Activated naive CD4-positive, alpha-beta T cell treated with anti-CD3 and anti-CD28 coated beads, Interleukin-2, amount 10 ng/mL, durations not matched to agents 5 hours and 36 hours (primary cell): ENCODE measurements around the gene KRTAP4-11. TPM values are rescaled to one million over a fixed set of nuclear protein-coding genes. Genes with fewer than 3 reads are reported as not detected.

ENCODE experiments used
- total RNA-seq, 2 experiments: library from RNA; stranded (reverse); gene quantifications; one replicate each; pipeline ENCODE4 v1.2.3, GENCODE V29; 2021

Gene KRTAP4-11
- not detected for total RNA-seq

DNA sequence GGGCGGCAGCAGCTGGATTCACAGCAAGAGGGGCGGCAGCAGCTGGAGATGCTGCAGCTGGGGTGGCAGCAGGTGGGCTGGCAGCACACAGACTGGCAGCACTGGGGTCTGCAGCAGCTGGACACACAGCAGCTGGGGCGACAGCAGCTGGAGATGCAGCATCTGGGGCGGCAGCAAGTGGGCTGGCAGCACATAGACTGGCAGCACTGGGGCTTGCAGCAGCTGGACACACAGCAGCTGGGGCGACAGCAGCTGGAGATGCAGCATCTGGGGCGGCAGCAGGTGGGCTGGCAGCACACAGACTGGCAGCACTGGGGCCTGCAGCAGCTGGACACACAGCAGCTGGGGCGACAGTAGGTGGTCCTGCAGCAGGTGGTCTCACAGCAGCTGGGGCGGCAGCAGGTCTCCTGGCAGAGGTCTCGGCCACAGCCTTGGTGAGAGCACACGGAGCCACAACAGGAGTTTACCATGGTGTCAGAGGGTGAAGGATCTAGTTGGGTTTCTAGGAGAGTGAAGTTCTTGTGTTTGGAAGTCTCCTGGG lies at the start of gene KRTAP4-11:
Gene KRTAP4-11 (minus strand): TSS at position 528 of the 541 bp plus-strand sequence. CDS start 58 bp downstream, at position 470.

GRCh38 chr17:41160648-41161047 lies 42.5 kb upstream of the KRTAP4-11 start, which contains the start of gene KRTAP4-4:
KRTAP4-4 (minus strand) TSS chr17:41160748; CDS start chr17:41160691, 57 bp downstream.

DNA sequence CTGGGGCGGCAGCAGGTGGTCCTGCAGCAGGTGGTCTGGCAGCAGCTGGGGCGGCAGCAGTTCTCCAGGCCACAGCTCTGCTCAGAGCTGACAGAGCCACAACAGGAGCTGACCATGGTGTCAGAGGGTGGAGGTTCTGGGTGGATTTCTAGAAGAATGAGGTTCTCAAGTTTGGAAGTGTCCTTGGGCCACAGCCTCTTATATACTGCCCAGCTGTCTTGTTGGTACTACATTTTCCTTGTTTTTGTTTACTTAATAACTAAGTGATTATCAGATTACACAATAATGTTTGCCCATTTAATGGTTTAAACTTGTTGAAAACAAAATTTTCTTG lies 31.4 kb upstream of the KRTAP4-11 start, which contains the start of gene KRTAP4-5:
Gene KRTAP4-5 (minus strand): TSS at position 174 of the 334 bp plus-strand sequence. CDS start 58 bp downstream, at position 116.

GRCh38 chr17:41140360-41141131 lies 22.4 kb upstream of the KRTAP4-11 start, which contains the start of gene KRTAP4-6:
KRTAP4-6 (minus strand) TSS chr17:41140544; CDS start chr17:41140487, 57 bp downstream.

DNA sequence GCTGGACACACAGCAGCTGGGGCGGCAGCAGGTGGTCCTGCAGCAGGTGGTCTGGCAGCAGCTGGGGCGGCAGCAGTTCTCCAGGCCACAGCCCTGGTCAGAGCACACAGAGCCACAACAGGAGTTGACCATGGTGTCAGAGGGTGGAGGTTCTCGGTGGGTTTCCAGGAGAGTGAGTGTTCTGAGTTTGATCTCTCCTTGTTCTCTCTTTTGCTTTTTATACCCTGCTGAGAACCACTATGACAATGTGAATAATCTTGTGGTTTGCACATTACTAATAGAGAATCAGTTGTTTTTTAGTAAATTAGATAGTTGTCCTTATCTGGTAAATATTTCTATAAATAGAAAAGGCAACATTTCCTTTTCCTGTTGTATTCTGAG lies 5.8 kb upstream of the KRTAP4-11 start, which contains the start of gene KRTAP4-12:
Gene KRTAP4-12 (minus strand): TSS at position 192 of the 381 bp plus-strand sequence. CDS start 60 bp downstream, at position 132.

DNA sequence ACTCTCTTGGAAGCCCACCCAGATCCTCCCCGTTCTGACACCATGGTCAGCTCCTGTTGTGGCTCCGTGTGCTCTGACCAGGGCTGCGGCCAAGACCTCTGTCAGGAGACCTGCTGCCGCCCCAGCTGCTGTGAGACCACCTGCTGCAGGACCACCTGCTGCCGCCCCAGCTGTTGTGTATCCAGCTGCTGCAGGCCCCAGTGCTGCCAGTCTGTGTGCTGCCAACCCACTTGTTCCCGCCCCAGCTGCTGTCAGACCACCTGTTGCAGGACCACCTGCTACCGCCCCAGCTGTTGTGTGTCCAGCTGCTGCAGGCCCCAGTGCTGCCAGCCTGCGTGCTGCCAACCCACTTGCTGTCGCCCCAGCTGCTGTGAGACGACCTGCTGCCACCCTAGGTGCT lies 12.8 kb downstream of the KRTAP4-11 start, which contains the start of gene KRTAP4-9:
Gene KRTAP4-9 (plus strand): TSS at position 43 of the 400 bp plus-strand sequence. CDS start 0 bp downstream, at position 43.

GRCh38 chr17:41101586-41102259 lies 16.4 kb downstream of the KRTAP4-11 start, which contains the start of gene KRTAP4-16:
KRTAP4-16 (minus strand) TSS chr17:41102209; CDS start chr17:41102209, 0 bp downstream.

DNA sequence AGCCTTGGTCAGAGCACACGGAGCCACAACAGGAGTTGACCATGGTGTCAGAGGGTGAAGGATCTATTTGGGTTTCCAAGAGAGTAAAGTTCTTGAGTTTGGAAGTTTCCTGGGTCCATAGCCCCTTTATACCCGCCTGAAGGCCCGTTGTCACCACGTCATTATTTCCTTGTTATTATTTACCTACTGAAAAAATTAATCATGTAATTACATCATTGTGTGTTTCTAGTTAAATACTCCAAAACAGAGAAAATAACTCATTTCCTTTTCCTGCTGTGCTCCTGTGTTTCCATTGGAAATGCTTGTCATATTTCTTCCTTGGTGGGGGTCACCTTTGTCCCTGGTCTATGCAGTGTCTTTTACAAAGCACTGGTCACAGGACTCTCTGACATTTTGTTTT lies 20.1 kb downstream of the KRTAP4-11 start, which contains the start of gene KRTAP4-8:
Gene KRTAP4-8 (minus strand): TSS at position 101 of the 400 bp plus-strand sequence. CDS start 58 bp downstream, at position 43.

GRCh38 chr17:41084100-41084856 lies 33.9 kb downstream of the KRTAP4-11 start, which contains the start of gene KRTAP4-7:
KRTAP4-7 (plus strand) TSS chr17:41084150; CDS start chr17:41084207, 57 bp downstream.

Other genes with a start within 250 kb of the KRTAP4-11 start
- gene KRT20, start 233.1 kb downstream of the KRTAP4-11 start, total RNA-seq = not detected
- gene KRT23, start 180.7 kb downstream of the KRTAP4-11 start, total RNA-seq = not detected
- not detected for gene KRT39, start 151.4 kb downstream of the KRTAP4-11 start, total RNA-seq
- gene KRT40, start 134.0 kb downstream of the KRTAP4-11 start, total RNA-seq = not detected
- not detected for gene KRTAP3-3, start 124.2 kb downstream of the KRTAP4-11 start, total RNA-seq
- not detected for gene KRTAP3-2, start 118.5 kb downstream of the KRTAP4-11 start, total RNA-seq
- not detected for gene KRTAP3-1, start 109.2 kb downstream of the KRTAP4-11 start, total RNA-seq
- gene KRTAP1-5, start 91.2 kb downstream of the KRTAP4-11 start, total RNA-seq = not detected
- not detected for gene KRTAP1-4, start 88.2 kb downstream of the KRTAP4-11 start, total RNA-seq
- gene KRTAP1-3, start 83.5 kb downstream of the KRTAP4-11 start, total RNA-seq = not detected
- gene KRTAP1-1, start 76.9 kb downstream of the KRTAP4-11 start, total RNA-seq = not detected
- not detected for gene KRTAP2-1, start 71.1 kb downstream of the KRTAP4-11 start, total RNA-seq
- gene KRTAP2-2, start 63.1 kb downstream of the KRTAP4-11 start, total RNA-seq = not detected
- not detected for gene KRTAP2-3, start 58.3 kb downstream of the KRTAP4-11 start, total RNA-seq
- not detected for gene KRTAP2-4, start 52.5 kb downstream of the KRTAP4-11 start, total RNA-seq
- not detected for gene KRTAP4-7, start 34.2 kb downstream of the KRTAP4-11 start, total RNA-seq
- gene KRTAP4-8, start 20.2 kb downstream of the KRTAP4-11 start, total RNA-seq = not detected
- gene KRTAP4-16, start 16.2 kb downstream of the KRTAP4-11 start, total RNA-seq = not detected
- not detected for gene KRTAP4-9, start 13.0 kb downstream of the KRTAP4-11 start, total RNA-seq
- not detected for gene KRTAP4-12, start 5.8 kb upstream of the KRTAP4-11 start, total RNA-seq
- not detected for gene KRTAP4-6, start 22.2 kb upstream of the KRTAP4-11 start, total RNA-seq
- gene KRTAP4-5, start 31.5 kb upstream of the KRTAP4-11 start, total RNA-seq = not detected
- not detected for gene KRTAP4-4, start 42.4 kb upstream of the KRTAP4-11 start, total RNA-seq
- not detected for gene KRTAP4-3, start 49.8 kb upstream of the KRTAP4-11 start, total RNA-seq
- not detected for gene KRTAP4-2, start 59.8 kb upstream of the KRTAP4-11 start, total RNA-seq
- not detected for gene KRTAP4-1, start 66.5 kb upstream of the KRTAP4-11 start, total RNA-seq
- gene KRTAP9-1, start 71.5 kb upstream of the KRTAP4-11 start, total RNA-seq = not detected
- gene KRTAP9-2, start 108.3 kb upstream of the KRTAP4-11 start, total RNA-seq = not detected
- not detected for gene KRTAP9-3, start 114.1 kb upstream of the KRTAP4-11 start, total RNA-seq
- gene KRTAP9-8, start 119.6 kb upstream of the KRTAP4-11 start, total RNA-seq = not detected
- gene KRTAP9-4, start 131.3 kb upstream of the KRTAP4-11 start, total RNA-seq = not detected
- gene KRTAP9-9, start 137.0 kb upstream of the KRTAP4-11 start, total RNA-seq = not detected
- gene KRTAP9-6, start 147.0 kb upstream of the KRTAP4-11 start, total RNA-seq = not detected
- gene KRTAP9-7, start 157.3 kb upstream of the KRTAP4-11 start, total RNA-seq = not detected
- gene KRTAP29-1, start 184.5 kb upstream of the KRTAP4-11 start, total RNA-seq = under 1 TPM in 1 of 2 experiments, not detected in 1; 0.20 TPM
- under 1 TPM in 1 of 2 experiments, not detected in 1; 0.14 TPM for gene KRTAP16-1, start 190.9 kb upstream of the KRTAP4-11 start, total RNA-seq
- gene KRTAP17-1, start 197.3 kb upstream of the KRTAP4-11 start, total RNA-seq = not detected
- not detected for gene KRT33A, start 232.5 kb upstream of the KRTAP4-11 start, total RNA-seq